Head of caudate nucleus (tissue), 42 donors: ENCODE results near the gene COL4A2.

Experiments used
- DNase-seq, 42 donors: peaks; one replicate each; pipeline versions ENCODE4 v3.0.0 to v3.0.0-alpha.2; 2020 to 2021; ENCODE audit warnings: mixed read lengths in 7 of 42
- intact Hi-C: fragments of 100-400 bp; cut with DNase I; formaldehyde crosslinking; loops from one replicate; pipeline ENCODE4 v1.15.0; 2022

The COL4A2 gene

GRCh38 chr13:110285991-110286832 is 20.9 kb upstream of the COL4A2 start:
- DNase-seq: peak in 2 of 42 donors; percentile 13 to 28

GRCh38 chr13:110286833-110287819 is 20.0 kb upstream of the COL4A2 start:
- DNase-seq: peak in 2 of 42 donors; percentile 8 to 13
- intact Hi-C loops: no loop called here

More at GRCh38 chr13:110285991-110286832, 20.9 kb upstream of the COL4A2 start:
- intact Hi-C loops: no loop called here

GRCh38 chr13:110289174-110289573 is 17.9 kb upstream of the COL4A2 start:
- peak in 2 of 42 donors; percentile 1 to 10 for DNase-seq
- intact Hi-C loops: no loop called here

GRCh38 chr13:110289661-110290060 is 17.4 kb upstream of the COL4A2 start:
- intact Hi-C loops: no loop called here
- DNase-seq: peak in 3 of 42 donors; percentile 2 to 31 (median 12)

- intact Hi-C loops: no loop called here
- DNase-seq: peak in 2 of 42 donors; percentile 3
Observed at GRCh38 chr13:110290153-110290552, 16.9 kb upstream of the COL4A2 start.

- DNase-seq: peak in 2 of 42 donors; percentile 2 to 3
Observed at GRCh38 chr13:110290826-110291225, 16.3 kb upstream of the COL4A2 start.

GRCh38 chr13:110291286-110291685 is 15.8 kb upstream of the COL4A2 start:
- peak in 2 of 42 donors; percentile 2 to 10 for DNase-seq
- intact Hi-C loops: no loop called here

More at GRCh38 chr13:110290826-110291225, 16.3 kb upstream of the COL4A2 start:
- intact Hi-C loops: no loop called here

GRCh38 chr13:110293037-110293436 is 14.0 kb upstream of the COL4A2 start:
- peak in 1 of 42 donors; percentile 1 for DNase-seq
- intact Hi-C loops: no loop called here

- DNase-seq: peak in 1 of 42 donors; percentile 5
- intact Hi-C loops: no loop called here
Observed at GRCh38 chr13:110293649-110294048, 13.4 kb upstream of the COL4A2 start.

- peak in 2 of 42 donors; percentile 2 to 7 for DNase-seq
- intact Hi-C loops: no loop called here
Observed at GRCh38 chr13:110294146-110294545, 12.9 kb upstream of the COL4A2 start.

- DNase-seq: no peak
- intact Hi-C loops: no loop called here
Observed at GRCh38 chr13:110294622-110295021, 12.5 kb upstream of the COL4A2 start.

- DNase-seq: peak in 1 of 42 donors; percentile 1
- intact Hi-C loops: no loop called here
Observed at GRCh38 chr13:110297011-110297410, 10.1 kb upstream of the COL4A2 start.

- intact Hi-C loops: no loop called here
- no peak for DNase-seq
Observed at GRCh38 chr13:110297766-110298504, 9.1 kb upstream of the COL4A2 start.

- intact Hi-C loops: no loop called here
- peak in 2 of 42 donors; percentile 4 to 17 for DNase-seq
Observed at GRCh38 chr13:110298505-110299282, 8.4 kb upstream of the COL4A2 start.

- intact Hi-C loops: no loop called here
- peak in 2 of 42 donors; percentile 5 to 11 for DNase-seq
Observed at GRCh38 chr13:110299283-110299840, 7.7 kb upstream of the COL4A2 start.

GRCh38 chr13:110300090-110300815 is 6.8 kb upstream of the COL4A2 start:
- intact Hi-C loops: no loop called here
- DNase-seq: peak in 1 of 42 donors; percentile 3

- peak in 2 of 42 donors; percentile 1 to 20 for DNase-seq
- intact Hi-C loops: no loop called here
Observed at GRCh38 chr13:110301083-110301482, 6.0 kb upstream of the COL4A2 start.
